GM18526 (cell line): Measurements from ENCODE around the gene F2RL2.

Experiments used
- POLR2A ChIP-seq: IDR thresholded peaks from 3 replicates; pipeline ENCODE4 v1.6.1; 2011; ENCODE audit not compliant: insufficient read length; ENCODE audit errors: extremely low read depth

F2RL2 gene

DNA sequence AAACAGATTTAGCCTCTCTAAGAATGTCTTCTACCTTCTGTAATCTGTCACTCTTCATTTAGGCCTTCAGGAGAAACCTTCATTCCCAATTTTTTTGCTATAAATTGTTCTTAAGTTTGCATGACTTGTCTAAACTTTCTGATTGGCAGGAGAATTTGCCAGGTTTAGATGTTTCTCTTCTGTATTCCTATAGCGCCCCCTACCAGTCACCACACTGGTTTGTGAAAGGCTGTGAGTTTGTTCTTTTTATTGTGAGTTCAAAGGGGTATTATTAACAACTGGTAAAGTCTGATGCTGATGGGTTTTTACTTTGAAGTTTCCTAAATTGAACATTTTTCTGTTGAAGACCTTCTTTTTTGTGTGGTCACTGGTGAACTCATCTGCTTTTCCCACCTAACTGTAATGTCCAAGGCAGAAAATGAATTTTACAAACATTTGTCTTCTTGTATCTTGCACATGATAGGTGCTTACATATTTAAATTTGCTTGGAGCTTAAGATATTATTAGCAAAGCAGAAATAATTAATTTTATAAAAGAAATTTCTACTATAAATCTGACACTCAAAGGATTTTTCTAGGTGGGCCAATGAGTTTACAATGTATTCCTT, 18.4 kb upstream of the F2RL2 start:
- TF ChIP-seq POLR2A: no peak

DNA sequence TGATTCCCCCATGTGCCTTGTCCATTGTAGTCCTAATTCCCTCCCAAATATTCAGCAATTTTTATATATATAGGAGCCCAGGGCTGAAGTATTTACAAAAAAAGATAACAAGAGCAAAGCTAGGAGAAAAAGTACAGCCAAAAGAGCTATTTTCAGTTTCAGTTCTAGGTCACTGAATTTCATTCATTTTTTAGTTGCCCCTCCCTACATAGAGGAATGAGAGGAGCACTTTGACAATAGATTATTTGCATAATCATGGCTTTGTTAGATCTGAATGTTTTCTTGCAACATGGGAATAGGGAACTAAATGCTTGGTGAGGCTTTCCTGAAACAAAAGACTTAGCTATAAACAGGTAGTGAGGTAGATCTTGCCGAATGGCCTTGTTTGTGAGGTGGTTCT, 15.3 kb upstream of the F2RL2 start:
- TF ChIP-seq POLR2A: no peak

DNA sequence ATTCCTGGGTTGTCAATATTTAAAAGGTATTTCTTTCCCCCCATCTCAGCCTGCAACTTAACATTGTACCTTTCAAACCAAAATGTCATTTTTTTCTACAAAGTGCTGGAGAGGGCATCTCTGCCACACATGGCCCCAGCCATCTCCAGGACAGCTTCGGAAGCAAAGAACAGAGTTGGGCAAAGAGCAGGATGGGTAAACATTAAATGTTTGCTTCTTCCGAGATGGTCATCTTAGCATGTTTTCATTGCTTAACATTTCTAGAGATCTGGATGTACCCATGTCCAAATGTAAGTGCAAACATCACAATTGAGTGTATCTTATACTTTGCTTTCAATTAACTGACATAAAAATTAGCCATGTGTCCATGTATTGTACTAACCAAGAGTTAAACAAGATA, 14.3 kb upstream of the F2RL2 start:
- no peak for TF ChIP-seq POLR2A

DNA sequence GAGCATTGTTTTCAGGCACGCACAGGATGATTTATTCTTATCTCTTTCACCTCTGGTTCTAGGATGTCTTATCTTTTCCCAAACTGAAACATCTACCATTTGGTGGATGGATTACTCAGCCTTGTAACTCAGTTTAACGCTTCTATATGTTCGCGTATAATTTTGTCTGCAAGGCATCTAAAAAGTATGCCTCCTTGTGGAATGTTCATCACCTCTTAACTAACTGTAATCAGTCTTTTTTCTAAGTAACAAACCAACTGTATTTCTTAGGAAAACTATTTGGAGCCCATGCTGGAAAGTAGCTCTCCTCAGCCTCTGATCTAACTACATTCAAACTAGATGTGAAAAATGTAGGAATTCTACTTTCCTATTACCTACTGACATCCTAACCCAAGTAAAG, 11.5 kb upstream of the F2RL2 start:
- TF ChIP-seq POLR2A: no peak

DNA sequence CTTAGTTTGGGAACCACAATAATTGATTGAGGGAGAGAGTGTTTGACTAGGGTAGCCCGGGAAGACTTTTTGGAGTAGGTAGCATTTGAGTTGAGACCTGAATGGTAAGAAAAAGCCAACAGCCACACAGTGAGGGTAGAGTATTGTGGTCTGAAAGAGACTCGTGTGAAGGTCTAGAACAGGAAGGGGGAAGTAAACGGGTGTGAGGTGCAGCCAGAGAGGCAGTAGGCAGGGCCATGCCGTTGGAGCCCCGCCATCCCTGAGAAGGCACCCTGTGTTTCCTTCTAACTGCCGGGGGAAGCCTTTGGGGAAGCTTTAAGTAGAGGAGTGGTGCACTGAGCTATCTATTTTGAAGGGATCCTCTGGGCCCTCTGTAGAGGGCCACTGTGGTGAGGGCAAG, 3.5 kb upstream of the F2RL2 start:
- no peak for TF ChIP-seq POLR2A

DNA sequence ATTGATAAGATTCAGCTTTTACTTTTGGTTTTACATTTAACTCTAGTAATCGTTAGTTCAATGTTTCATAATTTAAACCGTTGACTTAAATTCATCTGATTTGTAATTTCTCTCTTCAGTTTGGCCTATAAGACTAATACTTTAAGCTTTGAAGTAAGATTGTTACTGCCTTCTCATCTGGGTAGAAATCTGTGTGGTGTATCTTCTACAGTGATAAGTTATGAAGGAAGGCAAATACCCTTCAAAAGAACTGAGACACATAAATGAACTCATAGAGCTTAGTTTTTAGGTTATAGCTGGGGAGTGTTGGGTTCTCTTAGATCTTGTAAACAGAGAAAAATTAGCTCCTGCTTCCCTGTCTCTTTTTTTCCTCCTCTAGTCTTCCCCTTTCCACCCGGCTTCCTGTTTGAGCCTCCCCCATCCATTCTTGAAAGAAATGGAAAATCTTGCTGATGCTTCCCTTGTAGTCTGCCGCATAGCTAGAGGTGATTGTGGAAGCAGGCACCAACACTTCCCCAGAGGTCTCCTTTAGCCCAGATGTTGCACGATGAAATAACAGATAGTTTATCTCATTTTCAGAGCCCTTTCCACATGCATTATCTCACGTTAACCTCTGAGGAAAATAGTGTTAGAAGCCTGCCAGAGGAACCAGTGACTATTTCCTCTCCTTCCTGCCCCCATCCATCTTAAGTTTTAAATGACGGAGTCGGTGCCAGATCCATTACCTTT, 2.0 kb upstream of the F2RL2 start:
- no peak for TF ChIP-seq POLR2A

DNA sequence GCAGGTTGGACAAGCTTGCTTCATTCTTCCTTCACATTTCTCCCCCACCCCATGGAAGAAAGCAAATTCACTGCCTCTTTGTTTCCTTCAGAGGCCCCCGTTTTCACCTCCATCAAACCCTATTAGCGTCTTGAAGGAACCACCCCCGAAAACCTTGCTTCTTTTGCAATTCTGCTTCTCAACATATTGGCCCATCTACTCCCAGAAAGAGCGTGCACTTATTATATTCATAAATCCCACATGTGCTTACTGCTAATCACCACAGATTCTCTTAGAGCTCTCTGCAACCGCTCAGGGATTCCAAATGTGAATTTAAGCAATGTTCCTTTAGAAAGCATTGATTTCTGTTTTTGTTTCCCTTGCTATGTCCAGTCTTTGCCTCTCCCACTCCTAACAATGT, 1.1 kb downstream of the F2RL2 start:
- no peak for TF ChIP-seq POLR2A

DNA sequence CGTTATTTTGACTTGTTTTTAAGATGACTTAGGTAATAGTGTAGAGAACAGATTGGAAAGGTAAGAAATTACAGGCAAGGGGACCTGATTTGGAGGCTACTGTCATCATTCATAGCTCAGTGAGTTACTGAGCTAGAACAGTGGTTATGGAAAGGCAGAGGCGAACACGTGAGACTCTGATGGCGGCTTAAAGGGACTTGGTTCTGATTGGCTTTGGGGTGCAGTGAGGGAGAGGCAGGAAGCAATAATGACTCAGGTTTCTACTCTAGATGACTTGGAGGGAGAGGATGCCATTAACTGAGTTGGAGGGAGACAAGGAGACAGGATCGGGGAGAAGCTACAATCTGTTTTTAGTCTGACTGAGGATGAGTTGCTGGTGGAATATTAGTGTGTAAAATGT, 3.0 kb downstream of the F2RL2 start:
- TF ChIP-seq POLR2A: no peak

DNA sequence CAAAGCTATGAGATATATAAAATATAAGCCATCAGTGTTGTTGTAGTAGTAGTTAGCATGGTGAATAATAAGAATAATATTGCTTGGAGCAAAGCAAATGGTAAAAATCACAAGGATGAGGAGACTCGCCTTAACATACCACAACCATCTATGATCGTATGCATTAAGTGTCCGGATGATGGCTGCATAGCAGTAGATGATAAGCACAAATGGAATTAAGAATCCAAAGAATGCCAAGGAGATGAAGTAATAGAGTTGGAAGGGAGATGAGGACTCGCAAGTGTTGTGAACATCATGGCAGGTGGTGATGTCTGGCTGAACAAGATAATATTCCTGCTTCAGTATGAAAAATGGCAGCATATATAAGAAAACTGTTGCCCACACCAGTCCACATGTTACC, 5.5 kb downstream of the F2RL2 start:
- TF ChIP-seq POLR2A: no peak

DNA sequence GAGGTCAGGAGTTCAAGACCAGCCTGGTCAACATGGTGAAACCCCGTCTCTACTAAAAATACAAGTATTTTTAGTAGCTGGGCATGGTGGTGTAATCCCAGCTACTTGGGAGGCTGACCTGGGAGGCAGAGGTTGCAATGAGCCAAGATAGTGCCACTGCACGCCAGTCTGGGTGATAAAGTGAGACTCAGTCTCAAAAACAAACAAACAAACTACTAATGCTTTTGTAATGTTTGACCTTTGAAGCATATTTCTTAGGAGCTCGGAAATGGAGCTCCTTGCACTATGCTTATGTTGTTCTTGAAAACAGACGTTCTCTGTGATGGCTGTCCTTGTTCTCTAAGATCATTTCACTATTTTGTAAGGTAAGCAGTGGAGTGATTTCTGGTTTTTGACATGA, 6.0 kb downstream of the F2RL2 start:
- no peak for TF ChIP-seq POLR2A

DNA sequence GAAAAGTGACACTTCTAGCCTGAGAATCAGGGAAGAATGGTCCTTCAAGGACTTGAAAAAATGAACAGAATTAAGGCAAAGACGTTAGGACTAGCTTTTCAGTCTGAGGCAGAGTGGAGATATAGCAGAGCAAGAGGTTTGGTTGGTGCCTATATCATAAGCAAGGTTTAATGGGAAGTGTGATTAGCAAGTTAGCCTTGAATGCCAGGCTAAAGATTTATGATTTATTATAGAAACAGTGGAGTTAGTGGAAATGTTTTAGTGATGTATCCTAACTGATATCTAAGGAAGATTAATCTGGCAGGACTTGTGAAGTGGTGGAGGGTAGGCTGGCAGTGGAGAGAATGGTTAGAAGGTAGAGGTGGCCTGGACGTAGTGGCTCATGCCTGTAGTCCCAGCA, 7.0 kb downstream of the F2RL2 start:
- no peak for TF ChIP-seq POLR2A

DNA sequence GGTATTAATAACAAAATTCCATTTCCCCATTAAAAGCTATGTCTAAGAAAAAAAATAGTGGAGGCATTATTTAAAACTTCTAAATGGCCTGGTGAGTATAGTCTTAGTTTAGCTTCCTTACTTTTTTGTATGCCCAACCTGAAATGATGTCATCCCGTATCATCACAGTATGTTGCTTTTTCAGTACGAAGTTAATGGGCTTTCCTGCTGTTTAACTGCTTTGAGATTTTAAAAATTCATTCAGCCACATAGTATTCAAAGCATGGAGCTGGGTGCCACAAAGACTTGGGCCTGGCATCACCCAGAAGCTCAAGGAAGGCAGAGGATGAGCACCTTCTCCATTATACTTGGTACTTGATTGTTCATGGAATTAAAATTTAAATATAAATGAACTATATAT, 7.4 kb downstream of the F2RL2 start:
- no peak for TF ChIP-seq POLR2A

DNA sequence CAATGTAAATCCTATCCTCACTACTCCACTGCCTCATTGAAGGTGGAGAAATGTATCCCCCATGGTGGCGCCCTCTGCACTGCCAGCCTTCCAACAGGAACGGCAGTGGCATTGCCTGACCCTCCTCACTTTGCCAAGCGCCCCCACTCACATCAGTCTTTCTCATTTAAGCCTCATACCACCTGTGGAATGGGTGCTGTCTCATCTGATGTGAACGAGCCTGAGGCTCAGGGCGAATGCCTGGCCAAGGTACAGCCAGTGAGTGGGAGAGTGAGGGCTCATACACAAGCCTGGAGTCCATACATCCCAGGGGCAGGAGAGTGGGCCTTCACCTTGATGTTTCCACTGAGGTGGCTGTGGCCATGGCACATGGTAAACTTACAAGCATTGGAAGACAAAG, 10.3 kb downstream of the F2RL2 start:
- TF ChIP-seq POLR2A: no peak

DNA sequence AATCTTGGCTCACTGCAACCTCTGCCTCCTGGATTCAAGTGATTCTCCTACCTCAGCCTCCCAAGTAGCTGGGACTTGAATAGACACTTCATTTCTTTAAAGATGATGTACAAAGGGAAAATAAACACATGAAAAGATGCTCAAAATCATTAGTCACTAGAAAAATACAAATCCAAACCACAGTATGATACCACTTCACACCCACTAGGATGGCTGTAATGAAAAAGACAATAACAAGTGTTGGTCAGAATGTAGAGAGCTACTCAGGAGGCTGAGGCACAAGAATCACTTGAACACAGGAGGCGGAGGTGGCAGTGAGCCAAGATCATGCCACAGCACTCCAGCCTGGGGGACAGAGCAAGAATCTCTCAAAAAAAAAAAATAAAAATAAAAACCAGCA, 13.0 kb downstream of the F2RL2 start:
- no peak for TF ChIP-seq POLR2A

DNA sequence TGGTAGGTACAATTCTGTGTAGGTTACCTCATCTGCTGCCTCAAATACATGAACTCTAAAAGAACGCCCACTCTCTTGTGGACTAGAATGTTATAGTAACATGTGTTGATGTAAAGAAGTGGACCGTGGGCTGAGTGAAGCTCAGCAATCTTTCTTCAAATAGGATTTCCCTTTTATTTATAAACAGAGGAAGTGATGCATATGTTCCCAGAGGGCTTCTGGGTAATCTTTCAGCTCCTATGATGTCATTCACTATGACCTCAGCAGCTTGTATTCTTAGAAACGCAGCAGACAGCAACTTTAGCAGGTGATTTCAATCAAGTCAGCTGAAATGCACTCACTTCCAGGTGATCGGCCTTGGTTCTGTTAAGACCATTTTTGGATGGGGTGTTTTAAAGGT, 14.4 kb downstream of the F2RL2 start:
- no peak for TF ChIP-seq POLR2A

DNA sequence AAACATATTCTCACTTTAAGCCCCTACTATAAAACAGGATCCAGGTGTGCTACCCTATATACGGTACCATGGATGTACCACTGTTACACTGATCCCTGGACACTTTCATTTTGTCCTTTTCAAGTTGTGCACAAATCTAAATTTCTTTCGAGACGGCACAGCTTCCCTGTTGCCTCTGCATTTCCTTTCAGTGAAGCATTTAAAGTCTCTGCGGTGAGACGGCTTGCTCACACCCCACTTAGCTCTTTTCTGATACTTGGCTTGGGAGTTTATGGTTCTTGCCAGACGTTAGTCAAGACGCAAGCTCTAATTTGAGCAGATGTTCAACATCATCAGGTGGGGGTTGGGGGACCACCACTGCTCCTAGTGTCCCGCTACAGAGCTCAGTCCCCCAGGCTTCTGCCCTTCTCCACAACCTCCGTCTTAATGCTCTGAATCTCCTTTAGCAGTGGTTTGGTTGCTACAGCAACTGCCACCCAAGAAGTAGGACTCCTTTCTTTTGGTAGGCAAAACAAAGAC, 15.8 kb downstream of the F2RL2 start:
- TF ChIP-seq POLR2A: no peak

DNA sequence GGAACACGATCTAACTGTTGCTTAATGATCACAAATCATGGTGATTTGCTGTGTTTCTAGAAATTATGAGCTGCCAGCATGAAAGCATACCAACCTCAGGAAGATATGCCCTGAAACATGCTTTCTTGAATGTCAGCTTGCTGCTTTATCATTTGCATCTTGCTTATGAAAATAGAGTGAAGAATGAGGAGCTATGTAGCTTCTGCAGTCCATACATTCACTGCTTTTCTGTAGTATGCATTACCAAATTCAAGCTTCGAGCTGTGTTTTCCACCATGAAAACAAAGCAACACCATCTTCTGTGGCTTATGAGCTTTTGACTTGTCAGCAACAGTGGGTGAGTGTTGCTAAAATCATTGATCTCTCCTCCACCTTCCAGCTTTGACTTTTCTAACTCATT, 16.5 kb downstream of the F2RL2 start:
- TF ChIP-seq POLR2A: no peak
